OCI-LY7 (cell line): ENCODE data around the gene IRS1. TPM values are rescaled to one million over a fixed set of nuclear protein-coding genes. Genes with fewer than 3 reads are reported as not detected.

Source experiments
- BruUV-seq: library from RNA; stranded (reverse); fragments of 400-500 nt; replicated peaks from 2 replicates; lab custom pipeline; 2021; lab: Mats Ljungman, UMichigan
- CTCF ChIA-PET: fragments of 300-600 bp; sonication (Branson Sonifier 250); formaldehyde crosslinking; loops from one replicate; lab custom pipeline; 2022; ENCODE audit warnings: antibody characterized with exemption; ENCODE audit not compliant: unreplicated experiment; lab: Charles Lee
- POLR2A ChIA-PET: fragments of 300-600 bp; sonication (Branson Sonifier 250); formaldehyde crosslinking; loops from one replicate; lab custom pipeline; 2022; ENCODE audit warnings: antibody characterized with exemption; lab: Charles Lee
- DNase-seq: peaks from one replicate; pipeline ENCODE4 v3.0.0-alpha.2; 2015; ENCODE audit warnings: low spot score
- H2AFZ ChIP-seq: fragments of 200-600 bp; sonication (generic), shearing (Covaris generic); 2 replicates; pipeline ENCODE4 v1.6.1; 2014; ENCODE audit warnings: mild to moderate bottlenecking, antibody characterized with exemption, low read length, moderate library complexity
- H3K27ac ChIP-seq: fragments of 200-600 bp; sonication (generic); 2 replicates; pipeline ENCODE4 v1.5.1; 2014; ENCODE audit warnings: mixed run types, low read depth, mild to moderate bottlenecking, moderate library complexity, low read length, inconsistent platforms; ENCODE audit not compliant: poor library complexity, severe bottlenecking
- H3K36me3 ChIP-seq: fragments of 200-600 bp; sonication (generic); 2 replicates; pipeline ENCODE4 v1.6.1; 2014; ENCODE audit warnings: mild to moderate bottlenecking, antibody characterized with exemption, low read length, moderate library complexity, mixed read lengths; ENCODE audit not compliant: insufficient read depth
- H3K4me1 ChIP-seq: fragments of 200-600 bp; sonication (generic); 2 replicates; pipeline ENCODE4 v1.5.1; 2014; ENCODE audit warnings: mild to moderate bottlenecking, low read length; ENCODE audit not compliant: insufficient read depth, poor library complexity, severe bottlenecking
- H3K4me2 ChIP-seq: fragments of 200-600 bp; sonication (generic); 2 replicates; pipeline ENCODE4 v1.6.1; 2014; ENCODE audit warnings: mild to moderate bottlenecking, low read length
- H3K4me3 ChIP-seq: fragments of 200-600 bp; sonication (generic); 2 replicates; pipeline ENCODE4 v1.5.1; 2014; ENCODE audit warnings: mild to moderate bottlenecking, low read depth, low read length; ENCODE audit not compliant: poor library complexity, severe bottlenecking
- H3K79me2 ChIP-seq: fragments of 200-600 bp; sonication (generic); 2 replicates; pipeline ENCODE4 v1.6.1; 2016; ENCODE audit warnings: low read depth, mild to moderate bottlenecking, low read length, moderate library complexity, mixed read lengths; ENCODE audit not compliant: insufficient read depth
- H3K9me2 ChIP-seq: fragments of 200-600 bp; sonication (generic); 2 replicates; pipeline ENCODE4 v1.6.1; 2016; ENCODE audit warnings: mild to moderate bottlenecking, low read length, mixed read lengths; ENCODE audit not compliant: insufficient read depth
- H3K9me3 ChIP-seq: fragments of 200-600 bp; sonication (generic); 2 replicates; pipeline ENCODE4 v1.6.1; 2014; ENCODE audit warnings: mild to moderate bottlenecking, mixed run types, low read length, mixed read lengths
- H4K20me1 ChIP-seq: fragments of 200-600 bp; sonication (generic); 2 replicates; pipeline ENCODE4 v1.6.1; 2014; ENCODE audit warnings: mild to moderate bottlenecking, antibody characterized with exemption, low read length, moderate library complexity, mixed read lengths; ENCODE audit not compliant: insufficient read depth
- EZH2phosphoT487 ChIP-seq: fragments of 200-600 bp; sonication (generic); IDR thresholded peaks from 2 replicates; pipeline ENCODE4 v1.6.1; 2018; ENCODE audit warnings: low read depth, borderline replicate concordance, mild to moderate bottlenecking, mixed run types, antibody characterized with exemption, low read length, moderate library complexity, mixed read lengths
- intact Hi-C: fragments of 100-400 bp; cut with micrococcal nuclease; formaldehyde crosslinking; loops from one replicate; pipeline ENCODE4 v1.10.0; 2022; ENCODE audit not compliant: unreplicated experiment
- total RNA-seq, 2 experiments: library from RNA; depleted of rRNA in 1 of 2; stranded (reverse); fragments of >200 nt in 1 of 2; shearing (Covaris generic) in 1 of 2; gene quantifications; 2 replicates each; pipeline ENCODE4 v1.2.3, GENCODE V29; 2014 to 2022
- TF ChIP-seq, protein P1 (sequence below): fragments of 200-600 bp; sonication (generic); conservative IDR thresholded peaks from 2 replicates; pipeline ENCODE4 v1.5.1; 2014; ENCODE audit warnings: mild to moderate bottlenecking, antibody characterized with exemption, low read length, moderate library complexity, mixed read lengths

IRS1 gene
- total RNA-seq, 2 experiments from 2014 or later, result 18.1 to 23.5 TPM

DNA sequence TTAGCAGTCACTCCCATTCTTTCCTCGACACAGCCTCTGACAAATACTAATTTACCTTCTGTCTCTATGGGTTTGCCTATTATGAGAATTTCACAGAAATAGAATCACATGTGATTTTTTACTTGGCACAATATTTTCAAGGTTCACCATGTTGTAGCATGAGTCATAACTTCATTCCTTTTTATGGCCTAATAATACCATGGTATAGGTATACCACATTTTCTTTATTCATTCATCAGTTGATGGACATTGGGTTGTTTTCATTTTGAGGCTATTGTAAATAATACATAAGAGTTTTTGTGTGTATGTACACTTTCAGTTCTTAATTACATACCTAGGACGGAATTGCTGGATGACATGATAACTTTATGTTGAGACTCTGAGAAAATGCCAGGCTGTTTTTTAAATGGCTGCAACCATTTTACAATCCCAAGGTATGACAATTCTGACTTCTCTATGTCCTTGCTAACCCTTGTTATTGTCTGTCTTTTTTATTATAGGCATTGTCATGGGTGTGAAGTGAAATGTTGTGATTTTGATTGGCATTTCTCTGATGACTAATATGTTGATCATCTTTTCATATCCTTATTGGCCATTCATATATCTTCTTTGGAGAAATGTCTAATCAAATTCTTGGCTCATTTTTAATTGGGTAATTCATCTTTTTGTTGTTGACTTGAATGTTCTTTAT lies 87.9 kb downstream of the IRS1 start:
- no peaks in the 10 kb centered on the region for H4K20me1 ChIP-seq
- H3K9me3 ChIP-seq, result no peaks in the 10 kb centered on the region
- TF ChIP-seq, protein P1, sequence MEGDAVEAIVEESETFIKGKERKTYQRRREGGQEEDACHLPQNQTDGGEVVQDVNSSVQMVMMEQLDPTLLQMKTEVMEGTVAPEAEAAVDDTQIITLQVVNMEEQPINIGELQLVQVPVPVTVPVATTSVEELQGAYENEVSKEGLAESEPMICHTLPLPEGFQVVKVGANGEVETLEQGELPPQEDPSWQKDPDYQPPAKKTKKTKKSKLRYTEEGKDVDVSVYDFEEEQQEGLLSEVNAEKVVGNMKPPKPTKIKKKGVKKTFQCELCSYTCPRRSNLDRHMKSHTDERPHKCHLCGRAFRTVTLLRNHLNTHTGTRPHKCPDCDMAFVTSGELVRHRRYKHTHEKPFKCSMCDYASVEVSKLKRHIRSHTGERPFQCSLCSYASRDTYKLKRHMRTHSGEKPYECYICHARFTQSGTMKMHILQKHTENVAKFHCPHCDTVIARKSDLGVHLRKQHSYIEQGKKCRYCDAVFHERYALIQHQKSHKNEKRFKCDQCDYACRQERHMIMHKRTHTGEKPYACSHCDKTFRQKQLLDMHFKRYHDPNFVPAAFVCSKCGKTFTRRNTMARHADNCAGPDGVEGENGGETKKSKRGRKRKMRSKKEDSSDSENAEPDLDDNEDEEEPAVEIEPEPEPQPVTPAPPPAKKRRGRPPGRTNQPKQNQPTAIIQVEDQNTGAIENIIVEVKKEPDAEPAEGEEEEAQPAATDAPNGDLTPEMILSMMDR, result no peak
- TF ChIP-seq EZH2phosphoT487, result no peak
- H3K4me1 ChIP-seq, result no peaks in the 10 kb centered on the region
- CTCF ChIA-PET, result no interaction called here
- DNase-seq, result no peak
- POLR2A ChIA-PET, result interaction anchor here (0.6 kb wide), 1 partner anchor 626 kb away, joined by 3 read pairs; no protein-coding TSS in a partner anchor
- no TSS peak for BruUV-seq
- no peaks in the 10 kb centered on the region for H3K9me2 ChIP-seq
- no peaks in the 10 kb centered on the region for H3K36me3 ChIP-seq
- H2AFZ ChIP-seq, result no peak overlapping the region
- intact Hi-C loops, result no loop called here
- H3K79me2 ChIP-seq, result no peaks in the 10 kb centered on the region
- H3K4me2 ChIP-seq, result no peak overlapping the region
- no peak overlapping the region for H3K27ac ChIP-seq
- H3K4me3 ChIP-seq, result no peak overlapping the region

DNA sequence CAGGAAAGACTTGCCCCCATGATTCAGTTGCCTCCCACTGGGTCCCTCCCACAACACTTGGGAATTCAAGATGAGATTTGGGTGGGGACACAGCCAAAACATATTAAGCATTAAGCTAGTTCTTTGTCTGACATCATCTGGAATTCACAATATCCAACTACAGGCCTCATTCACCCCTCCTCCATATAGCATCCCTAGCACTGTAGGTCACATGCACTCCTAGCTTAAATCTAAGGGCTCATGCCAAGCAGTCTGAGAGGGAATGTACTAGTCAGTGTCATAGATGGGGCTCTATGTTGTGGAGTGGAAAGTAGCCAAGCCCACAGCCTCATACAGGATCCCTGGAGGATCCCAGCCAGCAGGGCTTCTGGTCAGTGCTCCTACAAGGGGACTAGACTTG lies 92.1 kb downstream of the IRS1 start:
- CTCF ChIA-PET, result no interaction called here
- intact Hi-C loops, result no loop called here
- POLR2A ChIA-PET, result no interaction called here

DNA sequence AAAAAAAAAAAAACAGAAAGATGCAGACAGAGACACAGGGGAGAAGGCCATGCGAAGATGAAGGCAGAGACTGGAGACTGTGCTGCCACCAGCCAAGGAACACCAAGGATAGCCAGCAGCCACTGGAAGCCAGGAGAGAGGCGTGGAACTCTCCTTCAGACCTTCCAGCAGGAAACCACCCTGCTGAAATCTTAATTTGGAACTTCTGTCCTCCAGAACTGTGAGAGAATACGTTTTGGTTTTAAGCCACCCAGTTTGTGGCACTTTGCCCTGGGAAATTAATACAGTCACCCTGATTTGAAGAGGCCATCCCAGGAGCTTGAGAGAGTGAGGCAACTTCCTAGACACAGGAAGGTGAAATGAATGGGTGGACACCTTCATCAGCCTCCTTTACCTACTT lies 93.7 kb downstream of the IRS1 start:
- Histone ChIP-seq H3K9me3 (no peaks in the 10 kb centered on the region), H3K9me2 (no peaks in the 10 kb centered on the region), H3K4me1 (no peaks in the 10 kb centered on the region), H3K27ac (no peak overlapping the region), H3K4me3 (no peak overlapping the region), H4K20me1 (no peaks in the 10 kb centered on the region), H2AFZ (no peak overlapping the region), H3K79me2 (no peaks in the 10 kb centered on the region), H3K4me2 (no peak overlapping the region), H3K36me3 (no peaks in the 10 kb centered on the region)
- ChIA-PET CTCF (no interaction called here), POLR2A (no interaction called here)
- no TSS peak for BruUV-seq
- TF ChIP-seq, protein P1, result no peak
- no peak for TF ChIP-seq EZH2phosphoT487
- DNase-seq, result no peak
- intact Hi-C loops, result no loop called here

More for the DNA sequence above, 92.1 kb downstream of the IRS1 start:
- Histone ChIP-seq H3K79me2 (no peaks in the 10 kb centered on the region), H3K4me1 (no peaks in the 10 kb centered on the region), H3K4me3 (no peak overlapping the region), H3K27ac (no peak overlapping the region), H3K36me3 (no peaks in the 10 kb centered on the region), H3K9me3 (no peaks in the 10 kb centered on the region), H4K20me1 (no peaks in the 10 kb centered on the region), H3K4me2 (no peak overlapping the region), H2AFZ (no peak overlapping the region), H3K9me2 (no peaks in the 10 kb centered on the region)
- TF ChIP-seq, protein P1, result no peak
- no peak for TF ChIP-seq EZH2phosphoT487
- no peak for DNase-seq
- BruUV-seq, result no TSS peak
